Measurements from ENCODE around the gene ARPC5L.
A peak's percentile ranks its signal among the peaks of the same experiment; 100 is the strongest.

DNA sequence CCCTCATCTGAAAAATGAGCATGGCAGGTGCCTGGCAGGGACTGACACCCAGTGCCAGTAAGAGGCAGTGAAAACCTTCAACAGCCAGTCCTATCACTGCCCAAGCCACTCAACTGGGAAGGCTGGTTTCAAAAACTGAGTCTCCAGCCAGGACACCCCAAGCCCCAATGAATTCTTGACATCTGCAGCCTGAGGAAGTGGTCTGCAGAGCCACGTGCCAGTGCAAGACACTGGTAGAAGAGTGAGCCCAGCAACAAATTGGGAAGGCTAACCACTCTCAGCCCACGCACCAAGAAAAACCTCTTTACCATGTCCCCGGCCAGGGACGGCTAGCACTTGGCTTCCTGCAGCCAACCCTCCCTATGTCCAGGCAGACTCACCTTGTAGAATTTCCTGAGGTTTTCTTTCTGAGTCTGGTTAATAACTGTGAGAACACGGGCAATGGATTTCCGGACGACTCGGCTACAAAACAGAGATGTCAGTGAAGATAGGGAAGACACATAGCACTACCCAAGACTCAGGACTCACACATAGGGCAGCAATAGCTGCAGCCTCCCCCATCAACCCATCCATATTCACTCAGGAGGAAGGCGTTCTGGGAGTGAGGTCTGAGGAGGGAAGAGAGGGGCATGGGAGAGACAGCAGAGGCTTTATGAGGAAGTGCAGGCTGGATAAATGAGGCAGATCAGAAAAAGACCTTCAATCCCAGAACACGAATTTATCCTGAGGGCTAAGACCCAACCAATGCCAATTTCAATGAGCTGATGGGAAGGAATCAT, 1.9 kb upstream of the ARPC5L start:
- TF ChIP-seq, protein P1, sequence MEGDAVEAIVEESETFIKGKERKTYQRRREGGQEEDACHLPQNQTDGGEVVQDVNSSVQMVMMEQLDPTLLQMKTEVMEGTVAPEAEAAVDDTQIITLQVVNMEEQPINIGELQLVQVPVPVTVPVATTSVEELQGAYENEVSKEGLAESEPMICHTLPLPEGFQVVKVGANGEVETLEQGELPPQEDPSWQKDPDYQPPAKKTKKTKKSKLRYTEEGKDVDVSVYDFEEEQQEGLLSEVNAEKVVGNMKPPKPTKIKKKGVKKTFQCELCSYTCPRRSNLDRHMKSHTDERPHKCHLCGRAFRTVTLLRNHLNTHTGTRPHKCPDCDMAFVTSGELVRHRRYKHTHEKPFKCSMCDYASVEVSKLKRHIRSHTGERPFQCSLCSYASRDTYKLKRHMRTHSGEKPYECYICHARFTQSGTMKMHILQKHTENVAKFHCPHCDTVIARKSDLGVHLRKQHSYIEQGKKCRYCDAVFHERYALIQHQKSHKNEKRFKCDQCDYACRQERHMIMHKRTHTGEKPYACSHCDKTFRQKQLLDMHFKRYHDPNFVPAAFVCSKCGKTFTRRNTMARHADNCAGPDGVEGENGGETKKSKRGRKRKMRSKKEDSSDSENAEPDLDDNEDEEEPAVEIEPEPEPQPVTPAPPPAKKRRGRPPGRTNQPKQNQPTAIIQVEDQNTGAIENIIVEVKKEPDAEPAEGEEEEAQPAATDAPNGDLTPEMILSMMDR (IDR thresholded peaks at IDR 0.05; ENCODE audit: insufficient read depth, low read length) = no peak
- peak; percentile 40; the same call in 1 of the 2 replicates for TF ChIP-seq POLR2AphosphoS5 (IDR thresholded peaks at IDR 0.05; ENCODE audit: low read depth)
- TF ChIP-seq GABPA (IDR thresholded peaks at IDR 0.05; ENCODE audit: low read depth) = no peak
- no peak for TF ChIP-seq REST (IDR thresholded peaks at IDR 0.05; ENCODE audit: insufficient replicate concordance, low read depth)
- peak; percentile 77; the same call in 1 of the 2 replicates for TF ChIP-seq SPI1 (IDR thresholded peaks at IDR 0.05; ENCODE audit: borderline replicate concordance, low read depth)
